ENCODE results near the gene FAM163A.

DNA sequence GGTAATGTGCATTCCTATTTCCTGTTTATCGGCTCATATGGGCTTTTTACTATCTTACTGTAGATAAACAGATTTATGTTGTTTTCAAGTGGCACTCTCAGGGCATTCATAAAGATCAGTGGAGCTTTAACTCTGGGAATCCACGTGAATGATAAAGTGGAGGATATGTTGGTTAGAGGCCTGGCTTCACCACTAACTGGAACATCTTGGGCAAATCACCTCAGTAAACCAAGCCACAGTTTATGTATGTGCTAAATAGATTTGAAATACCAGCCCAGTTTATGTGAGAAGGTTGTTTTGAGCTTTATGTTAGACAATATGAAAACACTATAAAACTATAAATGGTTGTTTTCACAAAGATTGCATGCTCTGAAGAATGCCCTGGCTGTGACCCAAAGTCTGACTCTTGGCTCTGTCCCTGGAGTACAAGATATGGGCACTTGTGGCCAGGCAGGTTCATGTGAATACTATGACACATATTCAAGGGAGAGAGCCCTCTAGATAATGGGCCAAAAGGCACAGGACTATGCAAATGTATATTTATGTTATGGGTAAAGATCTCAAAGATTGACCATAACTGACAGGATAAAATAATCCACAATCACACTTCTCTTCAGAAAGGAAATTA is 36.7 kb downstream of the FAM163A start:
- TF ChIP-seq, protein P1, sequence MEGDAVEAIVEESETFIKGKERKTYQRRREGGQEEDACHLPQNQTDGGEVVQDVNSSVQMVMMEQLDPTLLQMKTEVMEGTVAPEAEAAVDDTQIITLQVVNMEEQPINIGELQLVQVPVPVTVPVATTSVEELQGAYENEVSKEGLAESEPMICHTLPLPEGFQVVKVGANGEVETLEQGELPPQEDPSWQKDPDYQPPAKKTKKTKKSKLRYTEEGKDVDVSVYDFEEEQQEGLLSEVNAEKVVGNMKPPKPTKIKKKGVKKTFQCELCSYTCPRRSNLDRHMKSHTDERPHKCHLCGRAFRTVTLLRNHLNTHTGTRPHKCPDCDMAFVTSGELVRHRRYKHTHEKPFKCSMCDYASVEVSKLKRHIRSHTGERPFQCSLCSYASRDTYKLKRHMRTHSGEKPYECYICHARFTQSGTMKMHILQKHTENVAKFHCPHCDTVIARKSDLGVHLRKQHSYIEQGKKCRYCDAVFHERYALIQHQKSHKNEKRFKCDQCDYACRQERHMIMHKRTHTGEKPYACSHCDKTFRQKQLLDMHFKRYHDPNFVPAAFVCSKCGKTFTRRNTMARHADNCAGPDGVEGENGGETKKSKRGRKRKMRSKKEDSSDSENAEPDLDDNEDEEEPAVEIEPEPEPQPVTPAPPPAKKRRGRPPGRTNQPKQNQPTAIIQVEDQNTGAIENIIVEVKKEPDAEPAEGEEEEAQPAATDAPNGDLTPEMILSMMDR (IDR thresholded peaks at IDR 0.05): no peak
- no peak for TF ChIP-seq POLR2A (IDR thresholded peaks at IDR 0.05)
- no peak for TF ChIP-seq EP300 (IDR thresholded peaks at IDR 0.05)

Measured in tibial nerve (tissue), 4 donors.